HepG2 (cell line): Measurements from ENCODE around the gene COQ7. TPM values are rescaled to one million over a fixed set of nuclear protein-coding genes. Genes with fewer than 3 reads are reported as not detected.

Source experiments
- DMAP1 ChIP-seq: IDR thresholded peaks from 2 replicates; pipeline ENCODE4 v1.6.1; 2016
- HOXA3 ChIP-seq: sonication (generic); formaldehyde crosslinking; IDR thresholded peaks from 2 replicates; pipeline ENCODE4 v1.5.0; 2020; ENCODE audit warnings: missing genetic modification reagents
- HOXA5 ChIP-seq: sonication (generic); formaldehyde crosslinking; IDR thresholded peaks from 2 replicates; pipeline ENCODE4 v1.4.0; 2020; ENCODE audit warnings: missing genetic modification reagents
- MXD1 ChIP-seq: sonication (generic); formaldehyde crosslinking; IDR thresholded peaks from 2 replicates; pipeline ENCODE4 v1.4.0; 2020; ENCODE audit warnings: mild to moderate bottlenecking, missing genetic modification reagents
- MYC ChIP-seq: sonication (generic); formaldehyde crosslinking; IDR thresholded peaks from 2 replicates; pipeline ENCODE4 v1.9.0; 2021; ENCODE audit warnings: missing genetic modification reagents, borderline replicate concordance
- PHF5A ChIP-seq: IDR thresholded peaks from one replicate; pipeline ENCODE4 v1.6.1; 2018; ENCODE audit warnings: low read depth, missing genetic modification reagents; ENCODE audit not compliant: unreplicated experiment
- RBFOX2 ChIP-seq: fragments of 200-400 bp; formaldehyde crosslinking; IDR thresholded peaks from 2 replicates; pipeline ENCODE4 v1.6.1; 2017; ENCODE audit warnings: low read depth, mild to moderate bottlenecking, low read length
- THAP11 ChIP-seq: IDR thresholded peaks from 2 replicates; pipeline ENCODE4 v1.6.1; 2016; ENCODE audit warnings: missing biosample characterization, missing genetic modification reagents
- ZNF230 ChIP-seq: sonication (generic); formaldehyde crosslinking; IDR thresholded peaks from 2 replicates; pipeline ENCODE4 v1.4.0; 2020; ENCODE audit warnings: mild to moderate bottlenecking, missing genetic modification reagents
- ZNF280B ChIP-seq: sonication (generic); formaldehyde crosslinking; IDR thresholded peaks from 2 replicates; pipeline ENCODE4 v1.5.0; 2020; ENCODE audit warnings: missing genetic modification reagents, mild to moderate bottlenecking, borderline replicate concordance
- ZNF512 ChIP-seq: sonication (generic); formaldehyde crosslinking; IDR thresholded peaks from 2 replicates; pipeline ENCODE4 v1.4.0; 2020; ENCODE audit warnings: mild to moderate bottlenecking, missing genetic modification reagents
- ZNF710 ChIP-seq: sonication (generic); formaldehyde crosslinking; IDR thresholded peaks from 2 replicates; pipeline ENCODE4 v1.5.0; 2020; ENCODE audit warnings: mild to moderate bottlenecking, missing genetic modification reagents, borderline replicate concordance
- ZNF777 ChIP-seq: sonication (generic); formaldehyde crosslinking; IDR thresholded peaks from 2 replicates; pipeline ENCODE4 v1.4.0; 2020; ENCODE audit warnings: missing genetic modification reagents
- ZNF781 ChIP-seq: sonication (generic); formaldehyde crosslinking; IDR thresholded peaks from 2 replicates; pipeline ENCODE4 v1.5.1; 2020; ENCODE audit warnings: borderline replicate concordance, mild to moderate bottlenecking, missing genetic modification reagents; ENCODE audit errors: not compliant biosample characterization
- ZNF788 ChIP-seq: sonication (generic); formaldehyde crosslinking; IDR thresholded peaks from 2 replicates; pipeline ENCODE4 v1.5.0; 2020; ENCODE audit warnings: mild to moderate bottlenecking, missing genetic modification reagents, borderline replicate concordance
- polyA plus RNA-seq, 8 experiments: library from polyadenylated mRNA; depleted of rRNA in 3 of 8; stranded (reverse) in 7 of 8; unstranded in 1 of 8; fragments of >200 nt; fragmentation: Illumina TruSeq in 4 of 8; extraction: Trizol in 4 of 8; gene quantifications; 2 replicates each; pipeline versions ENCODE4 v1.2.1 to v1.2.3, GENCODE V29; 2011 to 2016; ENCODE audit warnings: low read depth in 4 of 8, missing spikeins in 1 of 8, mixed read lengths in 1 of 8; ENCODE audit not compliant: insufficient read depth in 1 of 8
- total RNA-seq, 5 experiments: library from RNA; depleted of rRNA; stranded (reverse); fragments of >200 nt; fragmentation: Illumina TruSeq; extraction: Trizol; gene quantifications; 2 replicates each; pipeline ENCODE4 v1.2.3, GENCODE V29; 2016; ENCODE audit warnings: low read depth in 1 of 5
- TF ChIP-seq, protein P1 (sequence below): IDR thresholded peaks from 2 replicates; pipeline ENCODE4 v1.6.1; 2018; ENCODE audit warnings: missing genetic modification reagents
- TF ChIP-seq, protein P2 (sequence below), 2 experiments: sonication (generic) in 1 of 2; formaldehyde crosslinking in 1 of 2; IDR thresholded peaks; 2 replicates each; pipeline versions ENCODE4 v1.4.0 to v1.6.1; 2018 to 2020; ENCODE audit warnings: missing genetic modification reagents in 2 of 2, borderline replicate concordance in 1 of 2, low read depth in 1 of 2, mild to moderate bottlenecking in 1 of 2, missing biosample characterization in 1 of 2

The COQ7 gene
- total and polyA plus RNA-seq, 2 of the 13 experiments (the other 11 are each of a cell fraction or from before 2014, with no cell fraction given) = 20.1 to 45.7 TPM

- peak; percentile 61 for TF ChIP-seq ZNF781 (CRISPR knock-in tag)
- peak; percentile 6; the same call in 1 of the 2 replicates for TF ChIP-seq DMAP1 (CRISPR knock-in tag)
- TF ChIP-seq, protein P1, sequence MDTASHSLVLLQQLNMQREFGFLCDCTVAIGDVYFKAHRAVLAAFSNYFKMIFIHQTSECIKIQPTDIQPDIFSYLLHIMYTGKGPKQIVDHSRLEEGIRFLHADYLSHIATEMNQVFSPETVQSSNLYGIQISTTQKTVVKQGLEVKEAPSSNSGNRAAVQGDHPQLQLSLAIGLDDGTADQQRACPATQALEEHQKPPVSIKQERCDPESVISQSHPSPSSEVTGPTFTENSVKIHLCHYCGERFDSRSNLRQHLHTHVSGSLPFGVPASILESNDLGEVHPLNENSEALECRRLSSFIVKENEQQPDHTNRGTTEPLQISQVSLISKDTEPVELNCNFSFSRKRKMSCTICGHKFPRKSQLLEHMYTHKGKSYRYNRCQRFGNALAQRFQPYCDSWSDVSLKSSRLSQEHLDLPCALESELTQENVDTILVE (CRISPR knock-in tag) = no peak
- TF ChIP-seq MXD1 (CRISPR knock-in tag) = no peak
- 0 out of 2 replicates have a peak, but pooled peaks have one; percentile 20 for TF ChIP-seq RBFOX2
- TF ChIP-seq ZNF512 (CRISPR knock-in tag) = no peak
- no peak for TF ChIP-seq ZNF788 (CRISPR knock-in tag)
- TF ChIP-seq, protein P2, sequence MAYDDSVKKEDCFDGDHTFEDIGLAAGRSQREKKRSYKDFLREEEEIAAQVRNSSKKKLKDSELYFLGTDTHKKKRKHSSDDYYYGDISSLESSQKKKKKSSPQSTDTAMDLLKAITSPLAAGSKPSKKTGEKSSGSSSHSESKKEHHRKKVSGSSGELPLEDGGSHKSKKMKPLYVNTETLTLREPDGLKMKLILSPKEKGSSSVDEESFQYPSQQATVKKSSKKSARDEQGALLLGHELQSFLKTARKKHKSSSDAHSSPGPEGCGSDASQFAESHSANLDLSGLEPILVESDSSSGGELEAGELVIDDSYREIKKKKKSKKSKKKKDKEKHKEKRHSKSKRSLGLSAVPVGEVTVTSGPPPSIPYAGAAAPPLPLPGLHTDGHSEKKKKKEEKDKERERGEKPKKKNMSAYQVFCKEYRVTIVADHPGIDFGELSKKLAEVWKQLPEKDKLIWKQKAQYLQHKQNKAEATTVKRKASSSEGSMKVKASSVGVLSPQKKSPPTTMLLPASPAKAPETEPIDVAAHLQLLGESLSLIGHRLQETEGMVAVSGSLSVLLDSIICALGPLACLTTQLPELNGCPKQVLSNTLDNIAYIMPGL (CRISPR knock-in tag; IDR thresholded peaks at IDR 0.05; ENCODE audit: borderline replicate concordance in 1 of 2, low read depth in 1 of 2) = no peak
- TF ChIP-seq MYC (CRISPR knock-in tag) = no peak
- TF ChIP-seq ZNF230 = peak; percentile 81; the same call in 1 of the 2 replicates
- TF ChIP-seq ZNF710 = 0 out of 2 replicates have a peak, but pooled peaks have one; percentile 55
- peak; percentile 30; the same call in 1 of the 2 replicates for TF ChIP-seq HOXA3 (CRISPR knock-in tag)
- peak; percentile 10; the same call in 1 of the 2 replicates for TF ChIP-seq THAP11 (CRISPR knock-in tag)
- no peak; the same call in 1 of the 2 replicates for TF ChIP-seq ZNF777
- TF ChIP-seq ZNF280B (CRISPR knock-in tag) = no peak
- TF ChIP-seq HOXA5 (CRISPR knock-in tag) = peak; percentile 44; the same call in 1 of the 2 replicates
- no peak for TF ChIP-seq PHF5A
Observed at GRCh38 chr16:19108409-19109287, 41.2 kb downstream of the COQ7 start (continued).
